ENCODE measurements around the gene VANGL1.

The VANGL1 gene

GRCh38 chr1:115746021-115746690, 104.4 kb downstream of the VANGL1 start:
- CTCF ChIA-PET = no interaction called here
- no peak for DNase-seq (ENCODE audit: low spot score)
- no peak for TF ChIP-seq CTCF (conservative IDR thresholded peaks at IDR 0.05; ENCODE audit: low read depth)
- H3K27ac ChIP-seq = no peak overlapping the region
- POLR2A ChIA-PET (ENCODE audit: low non-redundant PET) = no interaction called here

Data from RWPE1 (cell line).